Ascending aorta (tissue), 2 donors: ENCODE results near the gene PPIL1. TPM values are rescaled to one million over a fixed set of nuclear protein-coding genes. Genes with fewer than 3 reads are reported as not detected.
A peak's percentile ranks its signal among the peaks of the same experiment; 100 is the strongest.

Experiments
- DNase-seq, 2 donors: peaks; one replicate each; pipeline ENCODE4 v3.0.0-alpha.2; 2019; ENCODE audit warnings: low spot score in 2 of 2
- H3K27ac ChIP-seq, 2 donors: fragments of 200-600 bp; sonication (generic); one replicate each; pipeline ENCODE4 v1.5.1; 2016 to 2017; ENCODE audit warnings: mild to moderate bottlenecking in 1 of 2
- H3K27me3 ChIP-seq: fragments of 200-600 bp; sonication (generic); one replicate; pipeline ENCODE4 v1.5.1; 2017
- H3K36me3 ChIP-seq, 2 donors: fragments of 200-600 bp; sonication (generic); one replicate each; pipeline ENCODE4 v1.5.1; 2016
- H3K4me1 ChIP-seq, 2 donors: fragments of 200-600 bp; sonication (generic); one replicate each; pipeline ENCODE4 v1.5.1; 2016 to 2017; ENCODE audit warnings: mild to moderate bottlenecking in 1 of 2
- H3K4me3 ChIP-seq, 2 donors: fragments of 200-600 bp; sonication (generic); one replicate each; pipeline ENCODE4 v1.5.1; 2016 to 2017; ENCODE audit warnings: mild to moderate bottlenecking in 1 of 2
- H3K9me3 ChIP-seq, 2 donors: fragments of 200-600 bp; sonication (generic); one replicate each; pipeline ENCODE4 v1.5.1; 2016
- CTCF ChIP-seq, 3 experiments: fragments of 200-600 bp in 2 of 3; fragments of 450-650 bp in 1 of 3; sonication (generic) in 2 of 3; IDR thresholded peaks; one replicate each; pipeline ENCODE4 v1.5.1; 2016 to 2019; ENCODE audit warnings: antibody characterized with exemption in 3 of 3, mild to moderate bottlenecking in 1 of 3, moderate library complexity in 1 of 3
- intact Hi-C: fragments of 100-400 bp; cut with DNase I; formaldehyde crosslinking; loops from one replicate; pipeline ENCODE4 v1.15.1; 2023
- total RNA-seq: library from RNA; depleted of rRNA; stranded (reverse); fragments of >200 nt; gene quantifications from one replicate; pipeline ENCODE4 v1.1.0, GENCODE V29; 2016

PPIL1 gene
- total RNA-seq, 1 donor from 2014 or later: 24.2 TPM

DNA sequence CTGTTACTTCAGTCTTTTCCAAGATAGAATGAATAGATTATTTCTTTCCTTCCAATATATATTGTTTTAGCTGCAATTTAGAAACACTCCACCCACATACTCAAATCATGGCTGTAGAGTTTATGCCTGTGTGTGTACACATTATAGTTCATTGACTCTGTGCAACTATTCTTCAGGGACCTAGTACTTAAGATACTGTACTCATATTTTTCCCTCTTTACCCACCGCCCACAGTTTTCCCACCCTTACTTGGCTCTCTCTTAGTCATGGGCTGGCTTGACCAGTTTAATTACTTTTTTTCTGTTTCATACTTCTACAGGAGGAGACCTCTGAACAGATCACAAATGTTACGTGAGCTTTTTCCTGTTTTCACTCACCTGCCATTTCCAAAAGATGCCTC is 41.5 kb upstream of the PPIL1 start:
- intact Hi-C loops: loop anchor here (5.0 kb wide), 1 partner anchor 66 kb away; no protein-coding TSS in a partner anchor
- DNase-seq: no peak
- H3K27me3 ChIP-seq: no peaks in the 10 kb centered on the region
- peaks cover 40 to 55% of the 10 kb centered on the region in 2 donors for H3K36me3 ChIP-seq
- peaks cover 6 to 33% of the 10 kb centered on the region in 2 donors for H3K4me1 ChIP-seq
- no peak for TF ChIP-seq CTCF (IDR thresholded peaks at IDR 0.05)
- no peak overlapping the region for H3K4me3 ChIP-seq
- H3K9me3 ChIP-seq: no peaks in the 10 kb centered on the region
- peak overlapping the region; percentile 80 to 88 for H3K27ac ChIP-seq

DNA sequence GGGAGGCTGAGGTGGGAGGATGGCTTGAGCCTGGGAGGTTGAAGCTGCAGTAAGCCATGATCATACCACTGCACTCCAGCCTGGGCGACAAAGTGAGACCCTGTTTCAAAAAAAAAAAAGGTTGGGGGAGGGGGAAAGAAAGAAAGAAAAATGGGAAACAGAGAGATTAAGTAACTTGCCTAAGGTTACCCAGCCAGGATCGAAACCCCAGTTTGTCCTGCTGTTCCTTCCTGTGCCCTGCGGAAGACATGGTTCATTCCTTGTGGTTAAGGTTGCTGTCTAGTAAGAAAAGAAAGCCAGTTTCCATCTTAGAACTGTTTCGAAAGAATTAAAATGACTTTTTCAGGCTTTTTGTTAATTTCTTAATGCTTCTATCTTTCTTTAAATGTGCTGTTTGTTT is 41.0 kb upstream of the PPIL1 start:
- Histone ChIP-seq H3K4me1 (peaks cover 6 to 33% of the 10 kb centered on the region in 2 donors), H3K4me3 (no peak overlapping the region), H3K36me3 (peaks cover 36 to 51% of the 10 kb centered on the region in 2 donors), H3K27ac (peak overlapping the region in 1 of 2 donors; percentile 88), H3K27me3 (no peaks in the 10 kb centered on the region), H3K9me3 (no peaks in the 10 kb centered on the region)
- TF ChIP-seq CTCF (IDR thresholded peaks at IDR 0.05): no peak
- no peak for DNase-seq
- intact Hi-C loops: loop anchor here (5.0 kb wide), 1 partner anchor 67 kb away; no protein-coding TSS in a partner anchor

- H3K4me3 ChIP-seq: no peak overlapping the region
- no peak for TF ChIP-seq CTCF (IDR thresholded peaks at IDR 0.05)
- H3K9me3 ChIP-seq: no peaks in the 10 kb centered on the region
- no peak for DNase-seq
- intact Hi-C loops: no loop called here
- H3K4me1 ChIP-seq: peaks cover 6 to 31% of the 10 kb centered on the region in 2 donors
- peaks cover 25 to 44% of the 10 kb centered on the region in 2 donors for H3K36me3 ChIP-seq
- no peaks in the 10 kb centered on the region for H3K27me3 ChIP-seq
- no peak overlapping the region for H3K27ac ChIP-seq
These were observed 39.7 kb upstream of the PPIL1 start for GRCh38 chr6:36914227-36914794.

GRCh38 chr6:36913082-36913481 is 38.5 kb upstream of the PPIL1 start:
- no peak for DNase-seq
- H3K4me1 ChIP-seq: peaks cover 3 to 20% of the 10 kb centered on the region in 2 donors
- H3K27ac ChIP-seq: no peak overlapping the region
- H3K4me3 ChIP-seq: no peak overlapping the region
- H3K27me3 ChIP-seq: no peaks in the 10 kb centered on the region
- peaks cover 25 to 44% of the 10 kb centered on the region in 2 donors for H3K36me3 ChIP-seq
- intact Hi-C loops: no loop called here
- H3K9me3 ChIP-seq: no peaks in the 10 kb centered on the region
- no peak for TF ChIP-seq CTCF (IDR thresholded peaks at IDR 0.05)

GRCh38 chr6:36912586-36912985 is 38.0 kb upstream of the PPIL1 start:
- intact Hi-C loops: no loop called here

More at GRCh38 chr6:36912586-36912985, 38.0 kb upstream of the PPIL1 start:
- TF ChIP-seq CTCF (IDR thresholded peaks at IDR 0.05): no peak
- Histone ChIP-seq H3K27ac (no peak overlapping the region), H3K9me3 (no peaks in the 10 kb centered on the region), H3K4me1 (peaks cover 3 to 19% of the 10 kb centered on the region in 2 donors), H3K4me3 (no peak overlapping the region), H3K36me3 (peaks cover 25 to 44% of the 10 kb centered on the region in 2 donors), H3K27me3 (no peaks in the 10 kb centered on the region)
- DNase-seq: no peak
